ENCODE measurements around the gene CARMIL1. TPM values are rescaled to one million over a fixed set of nuclear protein-coding genes. Genes with fewer than 3 reads are reported as not detected.
"Not testable (repeated sequence)": the region's sequence is repeated elsewhere in the genome, so short reads cannot be mapped to it uniquely, and the experiment has no call there.

The CARMIL1 gene
- total RNA-seq, 1 experiment from 2014 or later = 25.2 TPM

GRCh38 chr6:25582101-25582500 is 302.9 kb downstream of the CARMIL1 start:
- POLR2A ChIA-PET = no interaction called here
- no peaks in the 10 kb centered on the region for H3K9me3 Mint-ChIP-seq (ENCODE audit: unreplicated experiment)
- peak; percentile 23 for DNase-seq (ENCODE audit: unreplicated experiment)
- intact Hi-C loops (cut with micrococcal nuclease) = no loop called here
- TF ChIP-seq CTCF (IDR thresholded peaks at IDR 0.05; ENCODE audit: unreplicated experiment) = no peak
- H3K27me3 Mint-ChIP-seq (ENCODE audit: insufficient read depth, unreplicated experiment) = no peaks in the 10 kb centered on the region
- H3K4me1 Mint-ChIP-seq (ENCODE audit: insufficient read depth, unreplicated experiment) = no peaks in the 10 kb centered on the region
- no TSS peak for BruUV-seq (replicated peaks)
- peaks cover 9% of the 10 kb centered on the region for H3K36me3 Mint-ChIP-seq (ENCODE audit: insufficient read depth, unreplicated experiment)
- CTCF ChIA-PET = interaction anchor here (0.6 to 1.0 kb wide), 2 partner anchors 28 to 126 kb away, joined by 3 read pairs; no protein-coding TSS in a partner anchor
- no peak overlapping the region for H3K4me3 Mint-ChIP-seq (ENCODE audit: unreplicated experiment)
- H3K27ac Mint-ChIP-seq (ENCODE audit: low read depth, unreplicated experiment) = no peak overlapping the region

- H3K4me1 Mint-ChIP-seq (ENCODE audit: insufficient read depth, unreplicated experiment) = no peaks in the 10 kb centered on the region
- intact Hi-C loops (cut with micrococcal nuclease) = no loop called here
- no peak for TF ChIP-seq CTCF (IDR thresholded peaks at IDR 0.05; ENCODE audit: unreplicated experiment)
- no peak for DNase-seq (ENCODE audit: unreplicated experiment)
- no TSS peak for BruUV-seq (replicated peaks)
- no peaks in the 10 kb centered on the region for H3K27me3 Mint-ChIP-seq (ENCODE audit: insufficient read depth, unreplicated experiment)
- H3K9me3 Mint-ChIP-seq (ENCODE audit: unreplicated experiment) = no peaks in the 10 kb centered on the region
- H3K4me3 Mint-ChIP-seq (ENCODE audit: unreplicated experiment) = no peak overlapping the region
- peaks cover 9% of the 10 kb centered on the region for H3K36me3 Mint-ChIP-seq (ENCODE audit: insufficient read depth, unreplicated experiment)
- no peak overlapping the region for H3K27ac Mint-ChIP-seq (ENCODE audit: low read depth, unreplicated experiment)
- ChIA-PET POLR2A (no interaction called here), CTCF (interaction anchor here (1.7 kb wide), 1 partner anchor 27 kb away, joined by 4 read pairs; no protein-coding TSS in a partner anchor)
Measured at GRCh38 chr6:25583099-25583498, 303.9 kb downstream of the CARMIL1 start.

- Mint-ChIP-seq H3K27ac (ENCODE audit: low read depth, unreplicated experiment) (no peak overlapping the region), H3K4me1 (ENCODE audit: insufficient read depth, unreplicated experiment) (no peaks in the 10 kb centered on the region), H3K9me3 (ENCODE audit: unreplicated experiment) (no peaks in the 10 kb centered on the region), H3K4me3 (ENCODE audit: unreplicated experiment) (no peak overlapping the region), H3K27me3 (ENCODE audit: insufficient read depth, unreplicated experiment) (no peaks in the 10 kb centered on the region), H3K36me3 (ENCODE audit: insufficient read depth, unreplicated experiment) (peaks cover 9% of the 10 kb centered on the region)
- DNase-seq (ENCODE audit: unreplicated experiment) = no peak
- no TSS peak for BruUV-seq (replicated peaks)
- POLR2A ChIA-PET = interaction anchor here (0.5 kb wide), 1 partner anchor 726 kb away, joined by 5 read pairs; no protein-coding TSS in a partner anchor
- no peak for TF ChIP-seq CTCF (IDR thresholded peaks at IDR 0.05; ENCODE audit: unreplicated experiment)
- intact Hi-C loops (cut with micrococcal nuclease) = no loop called here
- CTCF ChIA-PET = interaction anchor here (0.6 to 1.7 kb wide), 3 partner anchors 24 to 305 kb away, joined by 3 to 4 read pairs (median 3); no protein-coding TSS in a partner anchor
Measured at GRCh38 chr6:25583906-25584305, 304.7 kb downstream of the CARMIL1 start.

GRCh38 chr6:25585225-25585624 is 306.1 kb downstream of the CARMIL1 start:
- intact Hi-C loops (cut with micrococcal nuclease) = no loop called here
- TF ChIP-seq CTCF (IDR thresholded peaks at IDR 0.05; ENCODE audit: unreplicated experiment) = no peak
- H3K4me3 Mint-ChIP-seq (ENCODE audit: unreplicated experiment) = no peak overlapping the region
- no peak overlapping the region for H3K27ac Mint-ChIP-seq (ENCODE audit: low read depth, unreplicated experiment)
- H3K4me1 Mint-ChIP-seq (ENCODE audit: insufficient read depth, unreplicated experiment) = no peaks in the 10 kb centered on the region
- ChIA-PET POLR2A (no interaction called here), CTCF (no interaction called here)
- no TSS peak for BruUV-seq (replicated peaks)
- H3K36me3 Mint-ChIP-seq (ENCODE audit: insufficient read depth, unreplicated experiment) = peaks cover 22% of the 10 kb centered on the region
- no peaks in the 10 kb centered on the region for H3K27me3 Mint-ChIP-seq (ENCODE audit: insufficient read depth, unreplicated experiment)
- no peaks in the 10 kb centered on the region for H3K9me3 Mint-ChIP-seq (ENCODE audit: unreplicated experiment)
- no peak for DNase-seq (ENCODE audit: unreplicated experiment)

- H3K9me3 Mint-ChIP-seq (ENCODE audit: unreplicated experiment); H3K4me1 Mint-ChIP-seq (ENCODE audit: insufficient read depth, unreplicated experiment); H3K27me3 Mint-ChIP-seq (ENCODE audit: insufficient read depth, unreplicated experiment); intact Hi-C loops (cut with micrococcal nuclease); DNase-seq (ENCODE audit: unreplicated experiment); BruUV-seq (replicated peaks); H3K4me3 Mint-ChIP-seq (ENCODE audit: unreplicated experiment); POLR2A ChIA-PET; CTCF ChIA-PET; H3K27ac Mint-ChIP-seq (ENCODE audit: low read depth, unreplicated experiment): not testable (repeated sequence)
- H3K36me3 Mint-ChIP-seq (ENCODE audit: insufficient read depth, unreplicated experiment) = peaks cover 25% of the 10 kb centered on the region
Measured at GRCh38 chr6:25586119-25586518, 306.9 kb downstream of the CARMIL1 start.
